H4 (cell line): ENCODE data around the gene SLC1A3. TPM values are rescaled to one million over a fixed set of nuclear protein-coding genes. Genes with fewer than 3 reads are reported as not detected.
A peak's percentile ranks its signal among the peaks of the same experiment; 100 is the strongest.
"Not testable (repeated sequence)": the region's sequence is repeated elsewhere in the genome, so short reads cannot be mapped to it uniquely, and the experiment has no call there.

ENCODE experiments used
- DNase-seq: peaks from one replicate; pipeline ENCODE4 v3.0.0-alpha.2; 2015; ENCODE audit warnings: low spot score
- total RNA-seq: library from RNA; depleted of rRNA; stranded (reverse); fragments of >200 nt; shearing (Covaris generic); gene quantifications from 2 replicates; pipeline ENCODE4 v1.2.3, GENCODE V29; 2014; rRNA removed

Gene SLC1A3
- total RNA-seq, result 16.9 and 20.8 TPM in 2 replicates

DNA sequence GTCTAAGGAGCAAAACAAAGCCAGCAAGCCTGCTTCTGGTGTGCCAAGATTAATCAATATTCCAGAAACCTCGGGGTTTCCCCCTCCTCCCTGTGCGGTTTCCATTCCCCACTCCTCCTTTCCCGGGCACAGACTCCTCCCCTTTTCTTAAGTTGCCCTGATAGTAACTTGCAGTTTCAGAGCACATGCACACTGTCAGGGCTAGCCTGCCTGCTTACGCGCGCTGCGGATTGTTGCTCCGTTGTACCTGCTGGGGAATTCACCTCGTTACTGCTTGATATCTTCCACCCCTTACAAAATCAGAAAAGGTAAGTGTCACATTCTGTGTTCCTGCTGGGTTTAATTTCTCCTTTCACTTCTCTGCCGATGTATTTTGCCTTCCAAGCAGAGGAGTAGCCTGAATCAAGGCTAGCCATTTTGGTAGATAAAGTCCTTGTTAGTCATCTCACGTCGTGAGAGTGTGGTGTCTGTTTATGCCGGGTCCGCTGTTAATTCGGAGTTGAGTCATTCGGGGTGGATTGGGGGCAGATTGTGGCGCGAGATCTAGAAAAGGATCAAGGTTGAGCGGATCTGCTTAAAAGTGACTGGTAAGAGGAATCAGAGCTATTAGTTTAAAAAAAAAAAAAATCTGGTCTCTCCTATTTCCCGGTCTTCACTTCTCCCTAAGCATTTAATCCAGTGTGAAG, at the start of gene SLC1A3:
TSS of gene SLC1A3 (plus strand) at position 179 of the 686 bp plus-strand sequence. CDS start 1,818 bp downstream, outside the sequence.
- peak; percentile 65 for DNase-seq

DNA sequence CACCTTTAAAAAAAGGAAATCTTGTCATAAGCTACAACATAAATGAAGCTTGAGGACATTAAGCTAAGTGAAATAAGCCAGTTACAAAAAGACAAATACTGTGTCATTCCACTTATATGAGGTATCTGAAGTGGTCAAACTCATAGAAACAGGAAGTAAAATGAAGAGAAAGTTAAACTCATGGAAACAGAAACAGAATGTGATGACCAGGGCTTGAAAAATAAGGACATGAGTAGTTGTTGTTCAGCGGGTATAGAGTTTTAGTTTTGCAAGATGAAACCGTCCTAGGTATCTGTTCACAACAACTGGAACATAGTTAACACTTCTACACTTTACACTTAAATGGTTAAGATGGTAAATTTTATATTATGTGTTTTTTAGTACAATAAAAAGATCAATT, 47.8 kb upstream of the SLC1A3 start:
- DNase-seq, result no peak

DNA sequence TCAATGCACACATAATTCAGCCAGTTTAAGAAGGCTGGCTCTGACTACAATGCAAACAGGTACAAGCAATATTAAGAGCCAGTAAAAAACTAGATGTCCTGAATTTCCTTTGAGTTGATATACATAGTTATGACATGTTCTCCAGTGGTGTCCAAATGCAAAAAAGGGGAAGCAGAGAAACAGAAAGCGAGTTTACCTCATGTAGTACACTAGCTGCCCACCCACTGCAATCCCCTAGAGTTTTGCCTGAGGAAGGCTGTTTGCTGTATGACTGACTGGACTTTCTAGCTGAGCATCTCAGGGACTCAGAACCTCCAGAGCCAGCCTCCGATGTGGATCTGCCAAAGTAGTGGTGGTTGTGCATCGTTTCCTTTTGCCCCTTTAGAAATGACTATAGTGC, 44.8 kb upstream of the SLC1A3 start:
- DNase-seq, result no peak

DNA sequence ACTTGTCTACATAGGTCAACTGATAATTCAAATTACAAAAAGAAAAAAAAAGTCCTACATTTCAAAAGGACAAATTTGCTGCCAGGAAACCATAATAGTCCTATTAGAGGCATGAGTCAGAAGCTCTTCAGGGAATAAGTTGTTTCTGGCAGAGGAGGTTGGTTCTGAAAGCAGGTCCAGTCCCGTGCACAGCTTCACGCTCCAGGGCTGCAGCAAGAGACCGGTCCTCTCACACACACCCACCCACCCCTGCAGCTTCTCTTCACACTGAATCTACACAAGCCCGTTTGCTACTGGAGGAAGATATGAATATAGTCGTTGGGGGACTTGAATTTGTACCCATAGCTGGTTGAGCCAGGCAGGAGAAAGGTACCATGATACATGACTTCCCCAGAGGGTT, 36.9 kb upstream of the SLC1A3 start:
- DNase-seq, result no peak

DNA sequence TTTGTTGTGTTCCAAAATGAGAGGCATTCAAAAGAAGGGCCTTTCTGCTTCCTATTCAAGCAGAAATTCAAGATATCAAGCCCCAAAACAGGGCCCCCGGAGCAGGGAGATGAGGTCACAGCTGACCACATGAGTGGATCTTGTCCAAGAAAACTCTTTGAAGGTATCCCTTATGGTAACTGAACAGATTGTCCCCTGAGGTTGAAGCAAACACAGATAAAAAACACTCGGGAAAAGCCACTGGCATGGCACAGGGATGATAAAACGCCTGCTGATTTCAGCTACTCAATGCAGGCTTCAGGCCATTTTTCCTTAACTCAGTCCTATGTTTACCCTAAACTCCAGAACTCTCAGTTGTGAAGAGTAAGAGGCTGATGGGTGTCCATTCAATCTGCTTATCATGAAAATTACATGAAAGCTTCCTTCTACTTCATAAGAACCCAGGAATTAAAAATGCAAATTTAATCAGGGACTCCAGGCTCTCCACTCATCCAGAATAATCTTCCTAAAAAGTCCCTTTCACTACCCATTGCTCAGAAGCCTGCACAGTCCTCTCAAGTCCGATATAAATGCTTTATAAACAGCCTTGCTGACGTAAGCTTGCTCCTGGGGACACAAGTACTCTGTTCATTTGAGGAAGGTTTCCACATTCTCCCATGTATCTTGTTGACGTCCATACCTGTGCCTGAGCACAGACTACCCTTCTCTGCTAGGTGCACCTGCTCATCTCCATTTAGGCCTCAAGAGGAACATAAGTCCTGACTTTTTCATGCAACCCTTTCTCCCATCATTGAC, 35.9 kb upstream of the SLC1A3 start:
- peak; percentile 51 for DNase-seq

DNA sequence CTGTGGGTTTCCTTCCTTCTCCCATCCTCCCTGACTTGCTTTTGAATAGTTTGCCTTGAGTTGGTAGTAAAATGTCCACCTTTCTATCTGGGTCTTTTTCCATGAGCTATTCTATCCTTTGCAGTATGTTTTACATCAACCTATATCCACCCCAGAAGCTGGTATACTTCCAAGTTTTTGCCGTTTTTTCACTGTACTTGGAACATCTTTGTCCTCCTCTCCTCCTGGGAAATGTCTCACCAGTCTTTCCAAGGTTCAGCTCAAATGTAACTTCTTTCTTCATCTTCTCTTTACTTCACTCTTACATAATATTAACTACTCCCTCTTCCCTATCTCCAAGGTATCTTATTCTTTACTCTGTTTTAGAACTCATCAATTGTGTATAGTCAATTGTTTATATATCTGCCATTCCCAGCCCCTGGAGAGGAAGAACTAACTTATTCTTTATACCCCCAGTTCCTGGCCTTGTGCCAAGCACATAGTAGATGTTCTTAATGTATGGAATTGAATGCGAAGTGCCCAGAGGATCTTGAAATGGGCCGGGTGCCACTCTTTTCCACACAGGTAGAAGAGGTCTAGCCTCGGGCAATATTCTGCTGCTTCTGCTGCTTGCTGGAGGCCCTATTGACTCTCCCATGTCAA, 34.9 kb upstream of the SLC1A3 start:
- no peak for DNase-seq

DNA sequence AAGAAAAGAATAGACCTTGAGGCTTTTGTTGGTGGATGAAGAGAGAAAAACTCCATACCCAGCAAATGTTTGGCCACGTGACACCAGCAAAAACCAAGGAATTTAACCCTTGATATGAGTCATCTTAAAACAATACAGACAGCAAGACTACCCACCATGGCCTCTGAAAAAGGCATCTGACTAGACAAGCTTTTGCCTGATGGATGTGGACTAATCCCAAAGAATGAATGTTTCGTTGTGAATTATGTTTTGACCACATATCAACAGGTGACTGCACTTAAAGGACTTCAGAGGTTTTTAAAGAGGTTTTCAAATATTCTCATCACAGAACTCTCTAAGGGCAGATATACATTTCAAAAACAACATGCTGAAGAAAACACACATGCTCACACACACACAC, 33.0 kb upstream of the SLC1A3 start:
- DNase-seq, result peak; percentile 59

DNA sequence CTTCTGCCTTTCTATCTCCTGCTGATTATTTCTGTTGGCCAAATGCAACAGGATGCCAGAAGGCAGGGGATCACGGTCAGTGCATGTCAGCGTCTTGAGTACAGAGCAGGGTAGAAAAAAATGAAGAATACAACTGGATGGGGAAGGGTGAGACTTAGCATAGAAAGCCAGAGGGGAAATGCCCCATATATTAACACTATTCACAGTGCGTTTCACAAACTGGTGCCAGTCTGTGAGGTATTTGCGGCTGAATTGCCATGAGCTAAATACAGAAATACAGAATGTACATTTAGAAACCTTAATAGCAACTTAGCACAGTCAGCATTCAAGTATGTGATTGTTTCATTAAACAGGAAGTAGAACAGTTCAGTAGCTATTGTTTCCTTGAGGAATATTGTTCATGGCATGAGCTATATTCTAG, 31.0 kb upstream of the SLC1A3 start:
- peak; percentile 32 for DNase-seq

DNA sequence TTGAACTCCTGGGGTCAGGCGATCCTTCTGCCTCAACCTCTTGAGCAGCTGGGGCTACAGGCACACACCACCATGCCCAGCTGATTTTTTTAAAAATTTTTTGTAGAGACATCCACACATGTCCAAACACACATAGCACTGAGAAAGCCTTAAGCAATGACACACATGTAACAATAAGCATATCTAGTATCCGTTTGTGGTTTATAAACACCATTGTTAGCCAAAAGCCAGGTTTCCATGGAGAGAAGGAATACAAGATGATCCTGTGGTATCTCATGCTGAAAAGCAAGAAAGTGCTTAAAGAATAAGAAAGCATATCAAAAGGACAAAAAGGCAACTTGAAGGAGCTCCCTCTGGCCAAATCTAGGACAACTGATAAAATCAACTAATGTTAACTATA, 29.7 kb upstream of the SLC1A3 start:
- DNase-seq, result no peak

DNA sequence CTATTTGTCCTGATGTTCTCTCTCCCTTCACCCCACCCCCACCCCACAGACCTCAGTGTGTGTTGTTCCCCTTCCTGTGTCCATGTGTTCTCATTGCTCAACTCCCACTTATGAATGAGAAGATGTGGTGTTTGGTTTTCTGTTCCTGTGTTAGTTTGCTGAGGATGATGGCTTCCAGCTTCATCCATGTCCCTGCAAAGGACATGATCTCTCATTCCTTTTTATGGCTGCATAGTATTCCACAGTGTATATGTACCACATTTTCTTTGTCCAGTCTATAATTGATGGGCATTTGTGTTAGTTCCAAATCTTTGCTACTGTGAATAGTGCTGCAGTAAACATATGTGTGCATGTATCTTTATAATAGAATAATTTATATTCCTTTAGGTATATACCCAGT, 26.5 kb upstream of the SLC1A3 start:
- DNase-seq, result not testable (repeated sequence)

DNA sequence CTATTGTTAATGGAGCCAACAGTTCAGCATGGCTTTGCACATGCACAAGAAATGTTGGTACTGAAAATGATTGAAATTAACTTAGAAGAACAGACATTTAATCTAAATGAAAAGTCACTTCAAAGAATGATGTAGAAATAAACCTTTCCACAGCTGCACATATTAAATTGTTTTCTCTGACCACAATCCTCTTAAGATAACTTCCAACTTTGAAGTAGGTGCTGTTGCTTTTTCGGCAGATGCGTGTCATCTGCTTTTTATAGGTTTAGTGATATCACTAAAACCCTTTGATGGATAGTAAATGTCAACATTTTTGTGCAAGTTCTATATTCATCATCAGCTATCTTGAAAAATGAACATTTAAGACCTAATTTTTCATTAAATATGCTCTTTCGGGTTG, 25.3 kb upstream of the SLC1A3 start:
- no peak for DNase-seq

DNA sequence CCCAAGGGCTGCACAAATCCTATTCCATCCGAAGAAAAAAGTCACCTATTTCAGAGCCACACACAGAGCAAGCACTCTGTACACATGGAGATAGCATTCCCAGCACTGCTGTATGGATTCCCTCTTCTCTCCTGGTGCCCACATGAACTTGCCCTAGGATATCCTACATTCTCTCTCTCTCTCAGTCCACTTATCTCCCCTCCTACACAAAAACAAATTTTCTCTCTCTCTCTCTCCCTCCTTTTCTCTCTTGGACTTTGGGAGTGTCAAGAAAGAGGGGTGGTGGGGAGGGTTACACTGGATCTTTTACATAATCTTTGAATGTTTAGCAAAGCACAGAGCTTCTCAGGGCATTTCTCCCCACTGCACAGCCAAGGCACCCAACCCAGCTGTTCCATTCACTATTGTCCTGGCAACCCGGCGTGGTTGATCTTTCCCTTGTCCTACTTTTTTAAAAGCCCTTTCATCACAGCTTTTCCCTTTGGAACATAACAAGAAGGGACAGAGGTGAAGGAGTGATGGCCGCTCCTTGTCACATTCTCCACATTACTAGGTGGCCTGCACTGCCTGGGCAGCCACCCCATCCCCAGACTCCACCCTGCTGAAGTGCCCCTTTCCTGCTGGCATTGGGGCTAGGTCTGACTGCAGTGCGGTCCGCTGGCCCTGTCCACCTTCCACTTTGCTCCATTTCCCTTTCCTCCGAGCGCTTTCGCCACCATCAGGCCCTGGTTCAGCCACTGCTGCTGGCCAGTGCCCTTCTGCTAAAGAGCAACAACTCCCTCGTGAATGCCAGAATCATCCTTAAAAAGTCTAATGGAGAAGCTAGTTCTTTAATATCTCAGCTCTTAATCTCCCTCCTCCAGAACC, 22.2 kb upstream of the SLC1A3 start:
- no peak for DNase-seq

DNA sequence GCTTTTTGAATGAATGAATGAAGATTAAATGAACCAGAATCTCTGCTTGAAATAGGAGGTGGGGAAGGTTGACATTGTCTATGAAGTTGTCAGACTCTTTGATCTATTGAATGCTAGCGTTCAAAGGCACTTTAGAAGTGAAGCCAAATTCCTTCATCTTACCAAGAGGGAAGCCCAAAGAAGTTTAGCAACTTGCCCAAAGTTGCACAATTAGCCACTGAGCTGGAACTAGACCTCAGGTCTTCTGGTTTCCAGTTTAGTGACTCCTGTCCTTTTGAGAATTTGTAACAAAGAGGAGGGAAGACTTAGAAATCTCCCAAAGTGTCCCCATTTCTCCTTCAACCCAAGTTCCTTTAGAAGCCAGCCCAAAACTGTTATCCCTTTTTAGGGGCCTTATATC, 20.7 kb upstream of the SLC1A3 start:
- DNase-seq, result no peak

DNA sequence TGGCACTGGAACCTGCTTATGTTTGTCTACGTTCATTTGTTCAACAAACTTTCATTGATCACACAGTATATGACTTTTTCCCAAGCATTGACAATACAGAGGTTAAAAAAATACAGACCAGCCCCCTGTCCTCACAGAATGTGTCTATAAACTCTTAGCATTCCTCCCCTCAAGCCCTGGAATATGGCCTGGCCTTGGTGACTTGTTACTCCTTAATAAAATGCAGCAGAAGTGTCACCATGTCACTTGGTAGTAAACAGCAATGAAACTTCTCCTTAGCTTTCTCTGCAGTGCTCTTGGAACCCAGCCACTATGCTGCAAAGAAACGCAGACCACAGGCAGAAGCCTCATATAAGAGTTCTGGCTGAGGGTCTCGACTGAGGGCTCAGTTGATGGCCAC, 19.1 kb upstream of the SLC1A3 start:
- no peak for DNase-seq

DNA sequence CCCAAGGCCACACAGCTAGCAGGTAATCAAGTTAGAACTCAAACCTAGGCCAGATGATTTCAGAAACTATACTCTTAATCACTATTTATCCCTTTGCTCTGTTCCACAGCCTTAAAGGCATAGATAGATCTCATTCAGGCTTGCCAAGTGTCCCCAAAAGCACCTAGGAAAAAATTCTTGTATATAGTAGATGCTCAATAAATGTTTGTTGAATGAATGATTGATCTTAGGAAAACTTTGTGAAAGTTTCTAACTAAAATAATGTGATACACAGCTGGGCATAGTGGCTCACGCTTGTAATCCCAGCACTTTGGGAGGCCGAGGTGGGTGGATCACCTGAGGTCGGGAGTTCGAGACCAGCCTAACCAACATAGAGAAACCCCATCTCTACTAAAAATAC, 16.7 kb upstream of the SLC1A3 start:
- DNase-seq, result not testable (repeated sequence)

DNA sequence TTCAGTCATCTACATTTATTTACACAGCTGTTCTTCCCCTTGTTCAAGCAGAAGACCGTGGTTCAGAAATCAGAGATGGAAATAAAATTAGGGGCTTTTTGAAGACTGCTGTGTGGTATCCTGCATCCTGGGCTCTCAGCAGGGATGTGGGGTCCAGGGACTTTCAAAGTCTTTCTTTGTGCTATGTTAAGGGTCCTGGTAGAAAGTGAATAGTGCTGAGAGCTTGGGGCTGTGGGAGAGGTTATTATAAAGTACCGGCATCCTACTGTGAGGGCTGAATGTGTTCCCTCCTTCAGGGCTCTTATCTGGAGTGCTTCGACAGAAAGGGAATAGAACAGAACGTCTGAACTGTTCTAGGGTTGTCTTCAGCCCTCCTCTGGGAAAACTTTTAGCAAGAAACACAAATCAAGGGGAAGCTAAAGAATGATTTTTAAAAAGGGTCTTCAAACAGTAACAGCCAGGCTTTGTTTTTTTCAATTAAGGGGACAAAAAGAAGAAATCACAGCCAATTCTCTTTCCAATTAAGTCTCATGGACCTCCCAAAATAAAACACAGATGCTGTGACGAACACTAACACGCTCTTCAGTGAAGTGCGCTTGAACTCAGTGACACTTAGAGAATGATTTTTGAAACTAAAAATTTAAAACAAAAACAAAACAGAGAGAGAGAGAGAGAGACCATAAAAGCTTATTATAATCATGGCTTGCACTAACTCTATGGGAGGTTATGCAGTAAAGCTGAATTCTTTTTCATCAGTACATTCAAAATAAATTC, 15.7 kb upstream of the SLC1A3 start:
- no peak for DNase-seq

DNA sequence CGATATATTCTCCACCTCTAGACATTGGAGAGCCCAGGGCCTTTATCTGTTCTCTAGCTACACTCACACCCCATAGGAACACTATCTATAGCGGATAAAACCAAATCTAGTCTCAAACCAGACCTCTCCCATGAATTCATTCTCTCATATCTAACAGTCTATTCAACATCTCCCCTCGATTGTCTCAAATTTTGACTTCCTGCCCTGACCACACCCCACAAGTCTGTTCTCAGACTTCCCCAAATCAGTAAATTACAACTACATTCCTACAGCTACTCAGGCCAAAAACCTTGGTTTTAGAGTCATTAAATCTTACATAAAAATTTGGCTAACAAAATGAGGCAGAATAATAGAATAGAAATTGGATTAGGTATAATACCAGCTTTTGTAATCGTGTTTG, 12.5 kb upstream of the SLC1A3 start:
- no peak for DNase-seq

DNA sequence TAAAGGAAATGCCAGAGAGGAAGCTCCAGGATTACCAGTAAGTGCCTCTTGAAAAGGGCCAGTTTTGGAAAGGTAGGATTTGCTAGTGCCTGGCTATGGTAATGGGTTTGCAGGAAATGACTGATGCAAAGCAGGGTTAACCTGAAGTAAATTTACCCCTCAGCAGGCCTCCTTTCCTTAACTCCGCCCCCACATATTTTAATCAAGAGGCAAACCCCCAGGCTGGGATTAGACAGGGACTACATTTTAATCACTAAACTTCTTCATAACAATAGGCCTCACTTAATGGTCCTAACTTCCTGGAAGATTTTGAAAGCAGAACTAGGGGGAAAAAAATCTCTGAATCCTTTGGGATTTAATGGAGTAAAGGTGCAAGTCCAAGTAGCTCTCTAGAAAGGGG, 10.2 kb upstream of the SLC1A3 start:
- DNase-seq, result no peak

DNA sequence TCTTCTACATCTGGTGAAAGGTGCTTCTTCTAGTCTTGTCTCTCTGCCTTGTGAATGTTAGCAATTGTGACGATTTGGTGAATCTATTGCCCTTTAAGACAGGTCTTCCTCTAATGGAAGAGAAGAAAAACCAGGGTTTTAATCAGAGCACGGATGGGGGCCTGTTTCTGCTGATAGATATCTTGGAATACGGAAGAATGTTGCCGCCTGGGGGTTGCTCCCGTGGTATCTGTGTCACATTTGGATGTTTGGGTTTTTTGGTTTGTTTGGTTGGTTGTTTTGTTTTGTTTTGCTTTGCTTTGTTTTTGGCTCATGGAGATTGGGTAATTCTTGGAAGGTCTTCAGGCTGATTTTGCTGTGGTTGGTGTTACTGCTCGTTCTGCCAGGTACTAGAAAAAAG, 9.7 kb upstream of the SLC1A3 start:
- DNase-seq, result no peak

DNA sequence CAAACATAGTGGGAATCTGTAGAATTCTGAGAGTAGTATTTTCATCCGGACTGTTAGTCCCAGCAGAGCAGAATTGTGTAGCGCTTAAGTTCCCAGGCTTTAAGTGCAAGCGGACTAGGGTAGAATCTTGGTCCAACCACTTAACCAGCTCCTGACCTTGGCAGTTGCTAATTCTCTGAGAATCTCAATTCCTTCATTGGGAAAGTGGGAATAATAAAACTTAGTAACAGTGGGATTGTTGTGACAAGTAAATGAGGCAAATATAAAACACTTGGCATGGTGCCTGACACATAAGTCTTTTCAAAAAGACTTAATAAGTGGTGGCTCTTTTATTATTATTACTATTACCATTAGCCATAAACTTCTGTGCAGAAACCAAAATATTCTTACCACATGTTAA, 8.4 kb upstream of the SLC1A3 start:
- DNase-seq, result no peak
